Trophoblast cell (in vitro differentiated cells and primary cell): ENCODE data around the gene LRP1B.

ENCODE experiments used
- DNase-seq, 2 donors: peaks; one replicate each; pipeline ENCODE4 v3.0.0-alpha.2; 2016
- H2AFZ ChIP-seq: 2 replicates; pipeline ENCODE4 v1.6.1; 2013; ENCODE audit warnings: low read length, moderate library complexity, mild to moderate bottlenecking; ENCODE audit not compliant: insufficient read depth, poor library complexity
- H2AK5ac ChIP-seq: 2 replicates; pipeline ENCODE4 v1.6.1; 2013; ENCODE audit warnings: mild to moderate bottlenecking, low read length
- H2BK120ac ChIP-seq: 2 replicates; pipeline ENCODE4 v1.6.1; 2013; ENCODE audit warnings: low read length, mild to moderate bottlenecking, moderate library complexity; ENCODE audit not compliant: insufficient read depth, poor library complexity
- H2BK12ac ChIP-seq: 2 replicates; pipeline ENCODE4 v1.6.1; 2013; ENCODE audit warnings: mild to moderate bottlenecking, low read length, moderate library complexity
- H2BK5ac ChIP-seq: 2 replicates; pipeline ENCODE4 v1.6.1; 2013; ENCODE audit warnings: low read length, low read depth, moderate library complexity, mild to moderate bottlenecking; ENCODE audit not compliant: poor library complexity
- H3K14ac ChIP-seq: 2 replicates; pipeline ENCODE4 v1.6.1; 2013; ENCODE audit warnings: mild to moderate bottlenecking, low read length
- H3K18ac ChIP-seq: 2 replicates; pipeline ENCODE4 v1.6.1; 2013; ENCODE audit warnings: mild to moderate bottlenecking, low read length
- H3K23ac ChIP-seq: 2 replicates; pipeline ENCODE4 v1.6.1; 2013; ENCODE audit warnings: low read length
- H3K27ac ChIP-seq: 2 replicates; pipeline ENCODE4 v1.5.1; 2013; ENCODE audit warnings: low read depth, mild to moderate bottlenecking, inconsistent platforms, low read length, moderate library complexity
- H3K27me3 ChIP-seq: 2 replicates; pipeline ENCODE4 v1.6.1; 2013; ENCODE audit warnings: inconsistent platforms, mild to moderate bottlenecking, low read length, moderate library complexity; ENCODE audit not compliant: insufficient read depth
- H3K36me3 ChIP-seq, 2 experiments: 1 replicate in 1 of 2; 2 replicates in 1 of 2; pipeline ENCODE4 v1.6.1; 2013; ENCODE audit warnings: low read length in 2 of 2, mild to moderate bottlenecking in 2 of 2, moderate library complexity in 1 of 2; ENCODE audit not compliant: insufficient read depth in 2 of 2, control insufficient read depth in 1 of 2
- H3K4ac ChIP-seq: 2 replicates; pipeline ENCODE4 v1.6.1; 2013; ENCODE audit warnings: low read depth, mild to moderate bottlenecking, low read length, moderate library complexity
- H3K4me1 ChIP-seq, 2 experiments: 1 replicate in 1 of 2; 2 replicates in 1 of 2; pipeline ENCODE4 v1.6.1; 2013; ENCODE audit warnings: low read length in 2 of 2, mild to moderate bottlenecking in 2 of 2, moderate library complexity in 1 of 2; ENCODE audit not compliant: insufficient read depth in 2 of 2, control insufficient read depth in 1 of 2
- H3K4me2 ChIP-seq: 2 replicates; pipeline ENCODE4 v1.6.1; 2013; ENCODE audit warnings: inconsistent platforms, mild to moderate bottlenecking, low read length, moderate library complexity
- H3K4me3 ChIP-seq: 2 replicates; pipeline ENCODE4 v1.5.1; 2013; ENCODE audit warnings: mild to moderate bottlenecking, low read depth, low read length, inconsistent platforms
- H3K79me1 ChIP-seq: one replicate; pipeline ENCODE4 v1.6.1; 2013; ENCODE audit warnings: low read length
- H3K79me2 ChIP-seq: 2 replicates; pipeline ENCODE4 v1.6.1; 2013; ENCODE audit warnings: low read length, mild to moderate bottlenecking; ENCODE audit not compliant: control insufficient read depth, insufficient read depth, poor library complexity
- H3K9ac ChIP-seq: 2 replicates; pipeline ENCODE4 v1.6.1; 2013; ENCODE audit warnings: mild to moderate bottlenecking, low read length
- H3K9me3 ChIP-seq: 2 replicates; pipeline ENCODE4 v1.6.1; 2013; ENCODE audit warnings: low read depth, mild to moderate bottlenecking, control low read depth, inconsistent platforms, low read length; ENCODE audit not compliant: insufficient read depth
- H4K12ac ChIP-seq: 2 replicates; pipeline ENCODE4 v1.6.1; 2013; ENCODE audit warnings: low read depth, mild to moderate bottlenecking, low read length, moderate library complexity
- H4K8ac ChIP-seq: 2 replicates; pipeline ENCODE4 v1.6.1; 2013; ENCODE audit warnings: low read depth, mild to moderate bottlenecking, low read length, moderate library complexity
- H4K91ac ChIP-seq: one replicate; pipeline ENCODE4 v1.6.1; 2013; ENCODE audit warnings: low read depth, mild to moderate bottlenecking, low read length, moderate library complexity
- WGBS: extraction: QIAGEN DNeasy Blood & Tissue Kit; methylation state at CpG from one replicate; pipeline ENCODE4 v1.1.7; 2013; ENCODE audit warnings: missing lambda C conversion rate; ENCODE audit not compliant: insufficient read length, insufficient coverage; ENCODE audit errors: extremely low coverage; 5-methylcytosine and 5-hydroxymethylcytosine counted together

The LRP1B gene

GRCh38 chr2:141362311-141362710 is 768.5 kb downstream of the LRP1B start:
- H4K91ac ChIP-seq = no peak overlapping the region
- no peak overlapping the region for H3K18ac ChIP-seq
- no peak overlapping the region for H3K14ac ChIP-seq
- no peak overlapping the region for H3K4ac ChIP-seq
- H3K79me1 ChIP-seq = no peaks in the 10 kb centered on the region
- H3K79me2 ChIP-seq = no peaks in the 10 kb centered on the region
- no peak overlapping the region for H2AFZ ChIP-seq
- no peaks in the 10 kb centered on the region for H3K27me3 ChIP-seq
- H3K23ac ChIP-seq = no peak overlapping the region
- DNase-seq = peak in 1 of 2 donors; percentile 3
- no peak overlapping the region for H4K12ac ChIP-seq
- no peak overlapping the region for H4K8ac ChIP-seq
- H2AK5ac ChIP-seq = no peak overlapping the region
- H2BK5ac ChIP-seq = no peak overlapping the region
- no peaks in the 10 kb centered on the region for H3K4me1 ChIP-seq
- no peak overlapping the region for H3K27ac ChIP-seq
- no peaks in the 10 kb centered on the region for H3K9me3 ChIP-seq
- no peak overlapping the region for H3K9ac ChIP-seq
- WGBS = no CpG with 5 or more reads among the region's 4 CpGs
- no peak overlapping the region for H3K4me2 ChIP-seq
- no peak overlapping the region for H3K4me3 ChIP-seq
- H2BK12ac ChIP-seq = no peak overlapping the region
- no peaks in the 10 kb centered on the region for H3K36me3 ChIP-seq
- H2BK120ac ChIP-seq = no peak overlapping the region

GRCh38 chr2:141348481-141348880 is 782.3 kb downstream of the LRP1B start:
- H3K9ac ChIP-seq = no peak overlapping the region
- no peaks in the 10 kb centered on the region for H3K79me2 ChIP-seq
- no peaks in the 10 kb centered on the region for H3K79me1 ChIP-seq
- H4K91ac ChIP-seq = no peak overlapping the region
- no peak overlapping the region for H3K27ac ChIP-seq
- no peak overlapping the region for H3K4me2 ChIP-seq
- no peak overlapping the region for H3K4ac ChIP-seq
- no peak overlapping the region for H3K14ac ChIP-seq
- no peak for DNase-seq
- no peak overlapping the region for H4K8ac ChIP-seq
- no peaks in the 10 kb centered on the region for H3K36me3 ChIP-seq
- no peak overlapping the region for H3K4me3 ChIP-seq
- H2BK120ac ChIP-seq = no peak overlapping the region
- no peak overlapping the region for H2BK12ac ChIP-seq
- H3K4me1 ChIP-seq = no peaks in the 10 kb centered on the region
- no CpG with 5 or more reads among the region's 1 CpG for WGBS
- no peak overlapping the region for H3K23ac ChIP-seq
- no peaks in the 10 kb centered on the region for H3K9me3 ChIP-seq
- no peak overlapping the region for H2AFZ ChIP-seq
- no peak overlapping the region for H4K12ac ChIP-seq
- H3K18ac ChIP-seq = no peak overlapping the region
- no peak overlapping the region for H2BK5ac ChIP-seq
- H2AK5ac ChIP-seq = no peak overlapping the region
- H3K27me3 ChIP-seq = no peaks in the 10 kb centered on the region

GRCh38 chr2:141341444-141341843 is 789.4 kb downstream of the LRP1B start:
- Histone ChIP-seq H3K4me1 (no peaks in the 10 kb centered on the region), H2BK12ac (no peak overlapping the region), H3K9me3 (no peaks in the 10 kb centered on the region), H3K4me3 (no peak overlapping the region), H2BK120ac (no peak overlapping the region), H3K27ac (no peak overlapping the region), H3K18ac (no peak overlapping the region), H3K9ac (no peak overlapping the region), H3K23ac (no peak overlapping the region), H2AFZ (no peak overlapping the region), H4K12ac (no peak overlapping the region), H4K8ac (no peak overlapping the region), H2BK5ac (no peak overlapping the region), H3K27me3 (no peaks in the 10 kb centered on the region), H3K79me2 (no peaks in the 10 kb centered on the region), H2AK5ac (no peak overlapping the region), H3K14ac (no peak overlapping the region), H3K4ac (no peak overlapping the region), H3K36me3 (no peaks in the 10 kb centered on the region), H3K79me1 (no peaks in the 10 kb centered on the region), H4K91ac (no peak overlapping the region), H3K4me2 (no peak overlapping the region)
- no peak for DNase-seq
- WGBS = no CpG with 5 or more reads among the region's 2 CpGs

DNA sequence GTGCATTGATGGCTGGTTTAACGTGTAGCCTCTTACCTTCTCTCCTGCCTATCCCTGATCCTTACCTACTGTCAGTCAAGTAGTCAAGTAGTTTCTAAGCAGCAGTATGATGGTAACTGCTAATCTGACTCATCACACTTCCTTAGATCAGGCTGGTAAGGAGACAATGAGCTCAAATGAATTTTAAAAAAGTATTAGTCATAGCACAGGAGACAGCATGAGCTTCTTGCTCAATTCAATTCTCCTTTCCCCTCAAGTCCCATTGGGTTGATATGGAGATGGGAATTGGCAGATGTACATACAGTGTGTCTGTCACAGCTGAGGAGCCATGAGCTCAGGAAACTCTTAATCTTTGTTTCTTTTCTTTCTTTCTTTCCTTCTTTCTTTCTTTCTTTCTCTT is 799.7 kb downstream of the LRP1B start:
- Histone ChIP-seq H3K23ac (no peak overlapping the region), H3K79me2 (no peaks in the 10 kb centered on the region), H3K4me1 (no peaks in the 10 kb centered on the region), H2BK120ac (no peak overlapping the region), H3K27ac (no peak overlapping the region), H3K4me3 (no peak overlapping the region), H3K9me3 (no peaks in the 10 kb centered on the region), H3K36me3 (no peaks in the 10 kb centered on the region), H2AFZ (no peak overlapping the region), H4K12ac (no peak overlapping the region), H3K14ac (no peak overlapping the region), H3K4ac (no peak overlapping the region), H2AK5ac (no peak overlapping the region), H3K18ac (no peak overlapping the region), H2BK5ac (no peak overlapping the region), H3K79me1 (no peaks in the 10 kb centered on the region), H4K8ac (no peak overlapping the region), H3K27me3 (no peaks in the 10 kb centered on the region), H3K9ac (no peak overlapping the region), H2BK12ac (no peak overlapping the region), H3K4me2 (no peak overlapping the region), H4K91ac (no peak overlapping the region)
- DNase-seq = peak in 1 of 2 donors; percentile 3
- WGBS = no CpG with 5 or more reads among the region's 1 CpG
